Neural cell (in vitro differentiated cells): Measurements from ENCODE around the gene GPER1. TPM values are rescaled to one million over a fixed set of nuclear protein-coding genes. Genes with fewer than 3 reads are reported as not detected.
"Not testable (repeated sequence)": the region's sequence is repeated elsewhere in the genome, so short reads cannot be mapped to it uniquely, and the experiment has no call there.

Experiments
- H2AFZ ChIP-seq: fragments of 200-600, 300-800 bp; sonication (generic), shearing (Covaris generic); 2 replicates; pipeline ENCODE4 v1.6.0; 2014; ENCODE audit warnings: low read depth, mild to moderate bottlenecking, antibody characterized with exemption, low read length, moderate library complexity
- H3F3A ChIP-seq: fragments of 200-600 bp; shearing (Covaris generic); 2 replicates; pipeline ENCODE4 v1.6.1; 2016; ENCODE audit warnings: mild to moderate bottlenecking, moderate library complexity, mixed read lengths, antibody characterized with exemption, low read length; ENCODE audit not compliant: insufficient read depth, poor library complexity, severe bottlenecking
- H3K27ac ChIP-seq: fragments of 200-600, 300-800 bp; sonication (generic), shearing (Covaris generic); 2 replicates; pipeline ENCODE4 v1.5.1; 2014; ENCODE audit warnings: mild to moderate bottlenecking, low read length, moderate library complexity
- H3K27me3 ChIP-seq: fragments of 300-800, 200-600 bp; sonication (generic), shearing (Covaris generic); 2 replicates; pipeline ENCODE4 v1.6.0; 2014; ENCODE audit warnings: mild to moderate bottlenecking, low read depth, low read length, moderate library complexity; ENCODE audit not compliant: insufficient read depth
- H3K36me3 ChIP-seq: fragments of 300-800, 200-600 bp; sonication (generic), shearing (Covaris generic); 2 replicates; pipeline ENCODE4 v1.5.1; 2014; ENCODE audit warnings: mild to moderate bottlenecking, antibody characterized with exemption, low read length, moderate library complexity; ENCODE audit not compliant: insufficient read depth
- H3K4me2 ChIP-seq: fragments of 300-800, 200-600 bp; sonication (generic), shearing (Covaris generic); 2 replicates; pipeline ENCODE4 v1.6.0; 2014; ENCODE audit warnings: mild to moderate bottlenecking, low read length
- H3K4me3 ChIP-seq: fragments of 300-800, 200-600 bp; sonication (generic), shearing (Covaris generic); 2 replicates; pipeline ENCODE4 v1.5.1; 2014; ENCODE audit warnings: mild to moderate bottlenecking, low read length, moderate library complexity
- H3K79me2 ChIP-seq: fragments of 200-600 bp; shearing (Covaris generic); replicated peaks from 2 replicates; pipeline ENCODE4 v1.6.0; 2014; ENCODE audit warnings: mild to moderate bottlenecking, low read length, moderate library complexity; ENCODE audit not compliant: insufficient read depth
- H3K9ac ChIP-seq: fragments of 300-800, 200-600 bp; sonication (generic), shearing (Covaris generic); 2 replicates; pipeline ENCODE4 v1.6.1; 2016; ENCODE audit warnings: mild to moderate bottlenecking, low read length, mixed read lengths
- H3K9me2 ChIP-seq: fragments of 200-600 bp; shearing (Covaris generic); 2 replicates; pipeline ENCODE4 v1.6.1; 2016; ENCODE audit warnings: mild to moderate bottlenecking, low read length, mixed read lengths; ENCODE audit not compliant: insufficient read depth
- H3K9me3 ChIP-seq: fragments of 200-600, 300-800 bp; sonication (generic), shearing (Covaris generic); 2 replicates; pipeline ENCODE4 v1.6.1; 2016; ENCODE audit warnings: mild to moderate bottlenecking, mixed run types, low read length, moderate library complexity, mixed read lengths
- H4K20me1 ChIP-seq: fragments of 200-600 bp; shearing (Covaris generic); 2 replicates; pipeline ENCODE4 v1.6.1; 2016; ENCODE audit warnings: mild to moderate bottlenecking, mixed run types; ENCODE audit not compliant: insufficient read depth
- CTCF ChIP-seq: fragments of 450-650 bp; IDR thresholded peaks from 2 replicates; pipeline ENCODE4 v1.5.1; 2014; ENCODE audit warnings: antibody characterized with exemption, mild to moderate bottlenecking, moderate library complexity; ENCODE audit not compliant: poor library complexity, severe bottlenecking
- EP300 ChIP-seq: fragments of 450-650 bp; conservative IDR thresholded peaks from 2 replicates; pipeline ENCODE4 v1.6.1; 2014; ENCODE audit warnings: antibody characterized with exemption, mild to moderate bottlenecking, moderate library complexity; ENCODE audit not compliant: poor library complexity, severe bottlenecking
- EZH2 ChIP-seq: fragments of 200-600, 300-800 bp; shearing (Covaris generic), sonication (generic); IDR thresholded peaks from 2 replicates; pipeline ENCODE4 v1.6.1; 2014; ENCODE audit warnings: antibody characterized with exemption, low read length, borderline replicate concordance, mild to moderate bottlenecking; ENCODE audit not compliant: insufficient read depth, poor library complexity, severe bottlenecking
- MXI1 ChIP-seq: fragments of 450-650 bp; conservative IDR thresholded peaks from 2 replicates; pipeline ENCODE4 v1.6.1; 2014; ENCODE audit warnings: antibody characterized with exemption, mild to moderate bottlenecking; ENCODE audit not compliant: poor library complexity, severe bottlenecking
- POLR2AphosphoS5 ChIP-seq: IDR thresholded peaks from 2 replicates; pipeline ENCODE4 v1.6.1; 2012
- RAD21 ChIP-seq: fragments of 450-650 bp; conservative IDR thresholded peaks from 2 replicates; pipeline ENCODE4 v1.6.1; 2014; ENCODE audit warnings: antibody characterized with exemption, mild to moderate bottlenecking, moderate library complexity
- REST ChIP-seq: IDR thresholded peaks from 2 replicates; pipeline ENCODE4 v1.6.1; 2012; ENCODE audit warnings: borderline replicate concordance
- SMC3 ChIP-seq: fragments of 450-650 bp; conservative IDR thresholded peaks from 2 replicates; pipeline ENCODE4 v1.6.1; 2014; ENCODE audit warnings: antibody characterized with exemption, mild to moderate bottlenecking, moderate library complexity; ENCODE audit not compliant: poor library complexity
- TAF1 ChIP-seq: IDR thresholded peaks from 2 replicates; pipeline ENCODE4 v1.6.1; 2012; ENCODE audit warnings: low read depth
- polyA minus RNA-seq: library from RNA; depleted of rRNA, polyadenylated mRNA; stranded (reverse); fragments of >200 nt; gene quantifications from 2 replicates; pipeline ENCODE4 v1.2.3, GENCODE V29; 2014
- polyA plus RNA-seq: library from polyadenylated mRNA; depleted of rRNA; stranded (reverse); fragments of >200 nt; gene quantifications from 2 replicates; pipeline ENCODE4 v1.2.3, GENCODE V29; 2014

GPER1 gene
- polyA plus RNA-seq, result not detected in 2 replicates
- not detected in 2 replicates for polyA minus RNA-seq

- Histone ChIP-seq H3K9ac (no peak within 1 kb of the TSS), H4K20me1 (no peaks in the 10 kb centered on the region), H3F3A (no peaks in the 10 kb centered on the region), H3K27ac (no peak within 1 kb of the TSS), H3K4me3 (no peak within 1 kb of the TSS), H3K79me2 (no peaks in the 10 kb centered on the region), H3K27me3 (no peaks in the 10 kb centered on the region), H2AFZ (no peak within 1 kb of the TSS), H3K9me2 (no peaks in the 10 kb centered on the region), H3K36me3 (peaks cover 4% of the 10 kb centered on the region), H3K4me2 (no peak within 1 kb of the TSS), H3K9me3 (no peaks in the 10 kb centered on the region)
- TF ChIP-seq REST (no peak), SMC3 (no peak), TAF1 (no peak), POLR2AphosphoS5 (no peak), EZH2 (no peak), MXI1 (no peak), CTCF (no peak)
Measured at GRCh38 chr7:1087952-1088920, at the start of gene GPER1. GPER1 (plus strand) TSS chr7:1088113; CDS start chr7:1091729, 3,616 bp downstream.

GRCh38 chr7:1040233-1040632, 47.7 kb upstream of the GPER1 start:
- H3K9ac ChIP-seq, H3K27ac ChIP-seq, H3K9me2 ChIP-seq, H3F3A ChIP-seq, H3K4me3 ChIP-seq, H3K9me3 ChIP-seq, H3K79me2 ChIP-seq, H3K27me3 ChIP-seq, H4K20me1 ChIP-seq, H3K4me2 ChIP-seq, H2AFZ ChIP-seq, H3K36me3 ChIP-seq: not testable (repeated sequence)

- Histone ChIP-seq H3K9ac (no peak overlapping the region), H3K4me2 (no peak overlapping the region), H3F3A (no peaks in the 10 kb centered on the region), H3K4me3 (no peak overlapping the region), H3K36me3 (no peaks in the 10 kb centered on the region), H3K27me3 (no peaks in the 10 kb centered on the region), H4K20me1 (no peaks in the 10 kb centered on the region), H3K9me3 (no peaks in the 10 kb centered on the region), H3K27ac (no peak overlapping the region), H3K79me2 (no peaks in the 10 kb centered on the region), H2AFZ (no peak overlapping the region), H3K9me2 (no peaks in the 10 kb centered on the region)
- TF ChIP-seq MXI1 (no peak), POLR2AphosphoS5 (no peak), CTCF (no peak), SMC3 (no peak), REST (no peak), RAD21 (no peak), TAF1 (no peak), EP300 (no peak), EZH2 (no peak)
Measured at GRCh38 chr7:1040790-1041189, 47.1 kb upstream of the GPER1 start.
